ENCODE measurements around the gene APOM.

APOM gene

GRCh38 chr6:31690231-31691077 lies 34.8 kb downstream of the APOM start:
- DNase-seq (ENCODE audit: low read depth in 2 of 2), result no peak
- TF ChIP-seq CTCF (IDR thresholded peaks at IDR 0.05; ENCODE audit: low read depth, low read length), result no peak
- no peak overlapping the region for H3K4me3 ChIP-seq (replicated peaks in 1 of 2; ENCODE audit: low read depth in 2 of 2, low read length in 2 of 2)

- no peak for TF ChIP-seq CTCF (IDR thresholded peaks at IDR 0.05; ENCODE audit: low read depth, low read length)
- no peak for DNase-seq (ENCODE audit: low read depth in 2 of 2)
- no peak overlapping the region for H3K4me3 ChIP-seq (replicated peaks in 1 of 2; ENCODE audit: low read depth in 2 of 2, low read length in 2 of 2)
These were observed 35.4 kb downstream of the APOM start for GRCh38 chr6:31691078-31691463.

- DNase-seq (ENCODE audit: low read depth in 2 of 2), result no peak
- TF ChIP-seq CTCF (IDR thresholded peaks at IDR 0.05; ENCODE audit: low read depth, low read length), result no peak
These were observed 35.9 kb downstream of the APOM start for GRCh38 chr6:31691564-31692108.

GRCh38 chr6:31692353-31692752 lies 36.7 kb downstream of the APOM start:
- H3K4me3 ChIP-seq (replicated peaks in 1 of 2; ENCODE audit: low read depth in 2 of 2, low read length in 2 of 2), result no peak overlapping the region
- no peak for TF ChIP-seq CTCF (IDR thresholded peaks at IDR 0.05; ENCODE audit: low read depth, low read length)
- no peak for DNase-seq (ENCODE audit: low read depth in 2 of 2)

More at GRCh38 chr6:31691564-31692108, 35.9 kb downstream of the APOM start:
- no peak overlapping the region for H3K4me3 ChIP-seq (replicated peaks in 1 of 2; ENCODE audit: low read depth in 2 of 2, low read length in 2 of 2)

GRCh38 chr6:31692886-31693285 lies 37.2 kb downstream of the APOM start:
- TF ChIP-seq CTCF (IDR thresholded peaks at IDR 0.05; ENCODE audit: low read depth, low read length), result no peak

GRCh38 chr6:31693535-31693934 lies 37.8 kb downstream of the APOM start:
- TF ChIP-seq CTCF (IDR thresholded peaks at IDR 0.05; ENCODE audit: low read depth, low read length), result no peak
- DNase-seq (ENCODE audit: low read depth in 2 of 2), result no peak
- no peak overlapping the region for H3K4me3 ChIP-seq (replicated peaks in 1 of 2; ENCODE audit: low read depth in 2 of 2, low read length in 2 of 2)

More at GRCh38 chr6:31692886-31693285, 37.2 kb downstream of the APOM start:
- DNase-seq (ENCODE audit: low read depth in 2 of 2), result no peak
- H3K4me3 ChIP-seq (replicated peaks in 1 of 2; ENCODE audit: low read depth in 2 of 2, low read length in 2 of 2), result no peak overlapping the region
